ENCODE results near the gene RDH12. TPM values are rescaled to one million over a fixed set of nuclear protein-coding genes. Genes with fewer than 3 reads are reported as not detected.
A peak's percentile ranks its signal among the peaks of the same experiment; 100 is the strongest.
"Not testable (repeated sequence)": the region's sequence is repeated elsewhere in the genome, so short reads cannot be mapped to it uniquely, and the experiment has no call there.

The RDH12 gene
- total RNA-seq = 1.7 and 2.4 TPM in 2 replicates
- long read RNA-seq, partial matches to known transcripts = 7 of 7 reads
- long read RNA-seq, other reads (novel, unspliced or antisense) = 0 of 7 reads

GRCh38 chr14:67701492-67701891 lies at the start of gene RDH12:
RDH12 (plus strand) TSS chr14:67701886; CDS start chr14:67722643, 20,757 bp downstream.
- not testable (repeated sequence) for H3K9me3 Mint-ChIP-seq (ENCODE audit: low read depth)

GRCh38 chr14:67652189-67652588 lies 49.5 kb upstream of the RDH12 start:
- H3K27ac Mint-ChIP-seq = no peak overlapping the region

More at GRCh38 chr14:67701492-67701891, at the start of gene RDH12:
- not testable (repeated sequence) for H3K27me3 Mint-ChIP-seq; H3K36me3 Mint-ChIP-seq (ENCODE audit: insufficient read depth); H3K4me3 Mint-ChIP-seq (ENCODE audit: low read depth); H3K27ac Mint-ChIP-seq; H3K4me1 Mint-ChIP-seq (ENCODE audit: low read depth); DNase-seq (ENCODE audit: low spot score, unreplicated experiment)

DNA sequence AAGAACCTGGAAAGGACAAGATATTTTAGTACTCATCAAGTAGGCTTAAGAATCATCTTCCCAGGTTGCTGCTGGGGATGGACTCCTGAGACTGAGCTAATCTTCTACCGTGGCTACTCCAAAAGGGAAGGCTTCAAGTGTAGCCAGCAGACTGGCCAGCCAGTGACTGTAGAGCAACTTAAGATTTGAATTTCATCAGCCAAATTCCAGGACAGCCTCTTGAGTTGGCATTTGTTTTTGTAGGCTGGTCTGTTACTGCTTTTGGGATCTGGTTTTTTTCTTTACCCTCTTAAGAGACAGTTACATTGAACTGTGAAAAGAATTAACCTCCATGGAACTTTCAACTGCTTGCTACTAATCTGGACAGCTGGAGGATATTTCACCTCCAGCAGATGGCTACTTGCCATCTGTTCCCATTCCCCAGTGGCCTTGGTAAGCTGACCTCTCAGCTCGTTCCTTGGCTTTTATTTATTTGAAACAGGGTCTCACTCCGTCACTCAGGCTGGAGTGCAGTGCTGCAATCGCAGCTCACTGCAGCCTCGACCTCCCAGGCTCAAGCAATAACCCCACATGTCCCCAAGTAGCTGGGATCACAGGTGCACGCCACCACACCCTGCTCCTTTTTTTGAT lies 47.9 kb upstream of the RDH12 start:
- no peak for DNase-seq (ENCODE audit: low spot score, unreplicated experiment)
- Mint-ChIP-seq H3K9me3 (ENCODE audit: low read depth) (no peaks in the 10 kb centered on the region), H3K27me3 (no peaks in the 10 kb centered on the region), H3K4me3 (ENCODE audit: low read depth) (no peak overlapping the region), H3K4me1 (ENCODE audit: low read depth) (no peaks in the 10 kb centered on the region), H3K27ac (peak overlapping the region; percentile 83), H3K36me3 (ENCODE audit: insufficient read depth) (peaks cover 17% of the 10 kb centered on the region)
- TF ChIP-seq, protein P1, sequence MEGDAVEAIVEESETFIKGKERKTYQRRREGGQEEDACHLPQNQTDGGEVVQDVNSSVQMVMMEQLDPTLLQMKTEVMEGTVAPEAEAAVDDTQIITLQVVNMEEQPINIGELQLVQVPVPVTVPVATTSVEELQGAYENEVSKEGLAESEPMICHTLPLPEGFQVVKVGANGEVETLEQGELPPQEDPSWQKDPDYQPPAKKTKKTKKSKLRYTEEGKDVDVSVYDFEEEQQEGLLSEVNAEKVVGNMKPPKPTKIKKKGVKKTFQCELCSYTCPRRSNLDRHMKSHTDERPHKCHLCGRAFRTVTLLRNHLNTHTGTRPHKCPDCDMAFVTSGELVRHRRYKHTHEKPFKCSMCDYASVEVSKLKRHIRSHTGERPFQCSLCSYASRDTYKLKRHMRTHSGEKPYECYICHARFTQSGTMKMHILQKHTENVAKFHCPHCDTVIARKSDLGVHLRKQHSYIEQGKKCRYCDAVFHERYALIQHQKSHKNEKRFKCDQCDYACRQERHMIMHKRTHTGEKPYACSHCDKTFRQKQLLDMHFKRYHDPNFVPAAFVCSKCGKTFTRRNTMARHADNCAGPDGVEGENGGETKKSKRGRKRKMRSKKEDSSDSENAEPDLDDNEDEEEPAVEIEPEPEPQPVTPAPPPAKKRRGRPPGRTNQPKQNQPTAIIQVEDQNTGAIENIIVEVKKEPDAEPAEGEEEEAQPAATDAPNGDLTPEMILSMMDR (IDR thresholded peaks at IDR 0.05; ENCODE audit: unreplicated experiment) = no peak

More at GRCh38 chr14:67652189-67652588, 49.5 kb upstream of the RDH12 start:
- Mint-ChIP-seq H3K36me3 (ENCODE audit: insufficient read depth) (peaks cover 15% of the 10 kb centered on the region), H3K9me3 (ENCODE audit: low read depth) (no peaks in the 10 kb centered on the region), H3K27me3 (no peaks in the 10 kb centered on the region), H3K4me1 (ENCODE audit: low read depth) (no peaks in the 10 kb centered on the region), H3K4me3 (ENCODE audit: low read depth) (no peak overlapping the region)
- DNase-seq (ENCODE audit: low spot score, unreplicated experiment) = no peak
- TF ChIP-seq, protein P1 (IDR thresholded peaks at IDR 0.05; ENCODE audit: unreplicated experiment) = no peak

DNA sequence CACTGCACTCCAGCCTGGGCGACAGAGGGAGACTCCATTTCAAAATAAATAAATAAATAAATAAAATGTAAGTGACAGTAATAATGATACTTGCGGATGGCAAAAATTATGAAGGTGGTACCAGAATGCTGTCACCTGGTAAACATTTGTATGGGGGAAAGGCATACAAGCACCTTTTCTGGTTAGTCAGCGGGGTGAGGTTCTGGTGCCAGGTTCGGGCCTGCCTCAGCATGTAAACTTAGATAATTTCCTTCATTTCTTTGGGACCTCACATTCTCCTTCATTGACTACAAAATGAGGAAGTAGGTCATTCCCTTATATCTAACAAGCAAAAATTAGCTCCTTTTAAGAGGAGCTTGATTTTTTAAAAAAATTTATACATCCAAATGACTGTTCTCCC lies 38.1 kb upstream of the RDH12 start:
- no peaks in the 10 kb centered on the region for H3K9me3 Mint-ChIP-seq (ENCODE audit: low read depth)
- peaks cover 2% of the 10 kb centered on the region for H3K4me1 Mint-ChIP-seq (ENCODE audit: low read depth)
- no peak overlapping the region for H3K4me3 Mint-ChIP-seq (ENCODE audit: low read depth)
- TF ChIP-seq, protein P1 (IDR thresholded peaks at IDR 0.05; ENCODE audit: unreplicated experiment) = no peak
- H3K27me3 Mint-ChIP-seq = no peaks in the 10 kb centered on the region
- peaks cover 3% of the 10 kb centered on the region for H3K36me3 Mint-ChIP-seq (ENCODE audit: insufficient read depth)
- no peak for DNase-seq (ENCODE audit: low spot score, unreplicated experiment)
- H3K27ac Mint-ChIP-seq = no peak overlapping the region

DNA sequence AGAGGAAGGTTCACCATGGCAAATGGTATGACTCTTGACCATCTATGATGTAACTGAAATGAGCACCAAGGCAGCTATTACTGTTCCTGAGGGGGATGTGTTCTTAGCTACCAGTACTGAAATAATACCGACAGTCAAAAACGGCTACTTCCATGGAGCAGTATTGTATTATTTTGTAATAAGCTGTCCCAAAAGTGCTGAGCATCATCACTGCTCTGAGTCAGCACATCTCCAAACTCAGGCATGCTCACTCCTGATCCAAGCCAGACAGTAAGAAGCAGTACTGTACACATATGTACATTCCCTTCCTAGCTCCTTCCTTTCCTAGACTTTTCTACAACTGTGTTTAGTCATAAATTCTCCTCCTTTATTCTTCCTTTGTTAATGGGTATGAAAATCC lies 35.8 kb upstream of the RDH12 start:
- TF ChIP-seq, protein P1 (IDR thresholded peaks at IDR 0.05; ENCODE audit: unreplicated experiment) = no peak
- Mint-ChIP-seq H3K27ac (no peak overlapping the region), H3K4me3 (ENCODE audit: low read depth) (no peak overlapping the region), H3K36me3 (ENCODE audit: insufficient read depth) (peaks cover 3% of the 10 kb centered on the region), H3K27me3 (no peaks in the 10 kb centered on the region), H3K4me1 (ENCODE audit: low read depth) (peaks cover 2% of the 10 kb centered on the region), H3K9me3 (ENCODE audit: low read depth) (no peaks in the 10 kb centered on the region)
- DNase-seq (ENCODE audit: low spot score, unreplicated experiment) = no peak
